Natural killer cell (primary cell): ENCODE measurements around the gene OPRD1. TPM values are rescaled to one million over a fixed set of nuclear protein-coding genes. Genes with fewer than 3 reads are reported as not detected.

Source experiments
- ATAC-seq, 3 donors: fragments of 150-1000 bp in 2 of 3; fragments of 200-7000 bp in 1 of 3; cut with Tn5 transposase; 1 replicate in 1 of 3; 2 replicates in 2 of 3; pipeline ENCODE4 v1.10.0; 2021; ENCODE audit warnings: mild to moderate bottlenecking in 2 of 3, moderate library complexity in 2 of 3
- DNase-seq, 2 donors: peaks; one replicate each; pipeline versions ENCODE4 v3.0.0 to v3.0.0-alpha.2; 2013 to 2021; ENCODE audit warnings: mixed read lengths in 1 of 2
- H3K27ac ChIP-seq: one replicate; pipeline ENCODE4 v1.5.1; 2013; ENCODE audit warnings: mild to moderate bottlenecking, low read length
- H3K27me3 ChIP-seq: one replicate; pipeline ENCODE4 v1.6.1; 2013; ENCODE audit warnings: low read length; ENCODE audit not compliant: control insufficient read depth, insufficient read depth
- H3K36me3 ChIP-seq: one replicate; pipeline ENCODE4 v1.6.1; 2013; ENCODE audit warnings: low read length; ENCODE audit not compliant: control insufficient read depth, insufficient read depth
- H3K4me1 ChIP-seq: one replicate; pipeline ENCODE4 v1.6.1; 2013; ENCODE audit warnings: low read length; ENCODE audit not compliant: control insufficient read depth, insufficient read depth
- H3K4me3 ChIP-seq: one replicate; pipeline ENCODE4 v1.5.1; 2013; ENCODE audit warnings: low read length
- H3K9me3 ChIP-seq: one replicate; pipeline ENCODE4 v1.6.1; 2013; ENCODE audit warnings: low read length; ENCODE audit not compliant: control insufficient read depth, insufficient read depth
- H3K27ac Mint-ChIP-seq, 2 donors: one replicate each; pipeline ENCODE4 v1.8.0; 2022; ENCODE audit warnings: mild to moderate bottlenecking in 2 of 2, mixed read lengths in 2 of 2, moderate library complexity in 1 of 2
- H3K27me3 Mint-ChIP-seq, 2 donors: one replicate each; pipeline ENCODE4 v1.8.0; 2022; ENCODE audit warnings: low read depth in 2 of 2, mixed read lengths in 2 of 2
- H3K36me3 Mint-ChIP-seq: one replicate; pipeline ENCODE4 v1.8.0; 2022; ENCODE audit warnings: mixed read lengths
- H3K4me1 Mint-ChIP-seq, 2 donors: one replicate each; pipeline ENCODE4 v1.8.0; 2022; ENCODE audit warnings: mixed read lengths in 2 of 2
- H3K4me3 Mint-ChIP-seq: one replicate; pipeline ENCODE4 v1.8.0; 2022; ENCODE audit warnings: mild to moderate bottlenecking, moderate library complexity, mixed read lengths
- H3K9me3 Mint-ChIP-seq, 2 donors: one replicate each; pipeline ENCODE4 v1.8.0; 2022; ENCODE audit warnings: mixed read lengths in 2 of 2
- WGBS: methylation state at CpG from one replicate; pipeline ENCODE4 v1.1.7; 2013; ENCODE audit warnings: missing lambda C conversion rate; ENCODE audit not compliant: insufficient coverage; 5-methylcytosine and 5-hydroxymethylcytosine counted together
- intact Hi-C: fragments of 100-400 bp; cut with micrococcal nuclease; formaldehyde crosslinking; loops from one replicate; pipeline ENCODE4 v1.14.2; 2022
- total RNA-seq, 4 donors: library from RNA; stranded (reverse); fragments of 120-200 nt in 1 of 4; gene quantifications; one replicate each; pipeline versions ENCODE4 v1.2.3 to v1.2.4, GENCODE V29; 2013 to 2022
- TF ChIP-seq, protein P1 (sequence below): fragments of 200-600 bp; IDR thresholded peaks from one replicate; pipeline ENCODE4 v1.8.0; 2022; ENCODE audit warnings: antibody characterized with exemption

OPRD1 gene
- total RNA-seq, 3 donors from 2014 or later (not counting 1 experiment from before 2014, with no cell fraction given) = not detected

DNA sequence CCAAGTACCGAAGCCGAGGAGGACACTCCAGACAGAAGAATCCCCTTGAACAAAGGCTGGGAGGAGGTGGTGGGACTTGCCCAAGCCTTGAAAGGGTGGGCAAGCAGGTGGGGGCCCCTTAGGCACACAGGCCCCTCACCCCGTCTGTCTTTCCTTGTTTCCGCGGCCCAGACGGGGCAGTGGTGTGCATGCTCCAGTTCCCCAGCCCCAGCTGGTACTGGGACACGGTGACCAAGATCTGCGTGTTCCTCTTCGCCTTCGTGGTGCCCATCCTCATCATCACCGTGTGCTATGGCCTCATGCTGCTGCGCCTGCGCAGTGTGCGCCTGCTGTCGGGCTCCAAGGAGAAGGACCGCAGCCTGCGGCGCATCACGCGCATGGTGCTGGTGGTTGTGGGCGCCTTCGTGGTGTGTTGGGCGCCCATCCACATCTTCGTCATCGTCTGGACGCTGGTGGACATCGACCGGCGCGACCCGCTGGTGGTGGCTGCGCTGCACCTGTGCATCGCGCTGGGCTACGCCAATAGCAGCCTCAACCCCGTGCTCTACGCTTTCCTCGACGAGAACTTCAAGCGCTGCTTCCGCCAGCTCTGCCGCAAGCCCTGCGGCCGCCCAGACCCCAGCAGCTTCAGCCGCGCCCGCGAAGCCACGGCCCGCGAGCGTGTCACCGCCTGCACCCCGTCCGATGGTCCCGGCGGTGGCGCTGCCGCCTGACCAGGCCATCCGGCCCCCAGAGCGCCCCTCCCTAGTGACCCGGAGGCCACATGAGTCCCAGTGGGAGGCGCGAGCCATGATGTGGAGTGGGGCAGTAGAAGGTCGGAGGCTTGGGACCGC lies 50.8 kb downstream of the OPRD1 start:
- H3K4me1 ChIP-seq = no peaks in the 10 kb centered on the region
- no peak overlapping the region for H3K4me3 ChIP-seq
- Mint-ChIP-seq H3K27me3 (peaks cover 8 to 9% of the 10 kb centered on the region in 2 donors), H3K4me3 (no peak overlapping the region), H3K9me3 (no peaks in the 10 kb centered on the region), H3K36me3 (no peaks in the 10 kb centered on the region), H3K4me1 (no peaks in the 10 kb centered on the region), H3K27ac (no peak overlapping the region)
- H3K9me3 ChIP-seq = no peaks in the 10 kb centered on the region
- WGBS = 90% methylated on average over 66 of the region's 66 CpGs
- H3K36me3 ChIP-seq = no peaks in the 10 kb centered on the region
- DNase-seq (no peak), ATAC-seq (no peak)
- intact Hi-C loops = no loop called here
- no peaks in the 10 kb centered on the region for H3K27me3 ChIP-seq
- TF ChIP-seq, protein P1, sequence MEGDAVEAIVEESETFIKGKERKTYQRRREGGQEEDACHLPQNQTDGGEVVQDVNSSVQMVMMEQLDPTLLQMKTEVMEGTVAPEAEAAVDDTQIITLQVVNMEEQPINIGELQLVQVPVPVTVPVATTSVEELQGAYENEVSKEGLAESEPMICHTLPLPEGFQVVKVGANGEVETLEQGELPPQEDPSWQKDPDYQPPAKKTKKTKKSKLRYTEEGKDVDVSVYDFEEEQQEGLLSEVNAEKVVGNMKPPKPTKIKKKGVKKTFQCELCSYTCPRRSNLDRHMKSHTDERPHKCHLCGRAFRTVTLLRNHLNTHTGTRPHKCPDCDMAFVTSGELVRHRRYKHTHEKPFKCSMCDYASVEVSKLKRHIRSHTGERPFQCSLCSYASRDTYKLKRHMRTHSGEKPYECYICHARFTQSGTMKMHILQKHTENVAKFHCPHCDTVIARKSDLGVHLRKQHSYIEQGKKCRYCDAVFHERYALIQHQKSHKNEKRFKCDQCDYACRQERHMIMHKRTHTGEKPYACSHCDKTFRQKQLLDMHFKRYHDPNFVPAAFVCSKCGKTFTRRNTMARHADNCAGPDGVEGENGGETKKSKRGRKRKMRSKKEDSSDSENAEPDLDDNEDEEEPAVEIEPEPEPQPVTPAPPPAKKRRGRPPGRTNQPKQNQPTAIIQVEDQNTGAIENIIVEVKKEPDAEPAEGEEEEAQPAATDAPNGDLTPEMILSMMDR = no peak
- no peak overlapping the region for H3K27ac ChIP-seq

DNA sequence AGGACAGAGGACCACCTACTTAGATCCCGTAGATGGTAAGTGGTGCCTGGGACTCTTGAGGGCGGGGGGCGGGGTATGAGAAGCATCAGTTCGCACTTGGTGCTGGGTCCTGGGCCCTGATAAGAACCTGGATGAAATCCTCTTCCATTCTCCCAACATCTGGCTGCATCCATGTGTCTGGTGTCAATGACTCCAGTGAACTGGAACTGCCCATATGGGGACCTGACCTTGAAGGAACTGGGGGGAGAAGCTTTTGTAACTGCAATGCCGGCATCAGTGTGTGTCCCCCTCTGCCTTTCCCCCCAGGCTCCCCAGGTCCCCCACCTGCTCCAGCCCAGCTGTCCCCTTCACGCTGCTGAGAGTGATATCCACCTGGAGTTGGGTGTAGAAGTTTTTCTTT lies 52.7 kb downstream of the OPRD1 start:
- H3K27ac ChIP-seq = no peak overlapping the region
- no peaks in the 10 kb centered on the region for H3K36me3 Mint-ChIP-seq
- TF ChIP-seq, protein P1 = no peak
- no peaks in the 10 kb centered on the region for H3K36me3 ChIP-seq
- peaks cover 8 to 10% of the 10 kb centered on the region in 2 donors for H3K27me3 Mint-ChIP-seq
- no peak overlapping the region for H3K4me3 ChIP-seq
- no peaks in the 10 kb centered on the region for H3K9me3 ChIP-seq
- H3K27me3 ChIP-seq = no peaks in the 10 kb centered on the region
- no peak overlapping the region for H3K27ac Mint-ChIP-seq
- WGBS = 90% methylated on average over 5 of the region's 6 CpGs
- H3K4me1 ChIP-seq = no peaks in the 10 kb centered on the region
- no peak for ATAC-seq
- H3K9me3 Mint-ChIP-seq = no peaks in the 10 kb centered on the region
- no peak overlapping the region for H3K4me3 Mint-ChIP-seq
- H3K4me1 Mint-ChIP-seq = no peaks in the 10 kb centered on the region
- no peak for DNase-seq
- intact Hi-C loops = no loop called here

DNA sequence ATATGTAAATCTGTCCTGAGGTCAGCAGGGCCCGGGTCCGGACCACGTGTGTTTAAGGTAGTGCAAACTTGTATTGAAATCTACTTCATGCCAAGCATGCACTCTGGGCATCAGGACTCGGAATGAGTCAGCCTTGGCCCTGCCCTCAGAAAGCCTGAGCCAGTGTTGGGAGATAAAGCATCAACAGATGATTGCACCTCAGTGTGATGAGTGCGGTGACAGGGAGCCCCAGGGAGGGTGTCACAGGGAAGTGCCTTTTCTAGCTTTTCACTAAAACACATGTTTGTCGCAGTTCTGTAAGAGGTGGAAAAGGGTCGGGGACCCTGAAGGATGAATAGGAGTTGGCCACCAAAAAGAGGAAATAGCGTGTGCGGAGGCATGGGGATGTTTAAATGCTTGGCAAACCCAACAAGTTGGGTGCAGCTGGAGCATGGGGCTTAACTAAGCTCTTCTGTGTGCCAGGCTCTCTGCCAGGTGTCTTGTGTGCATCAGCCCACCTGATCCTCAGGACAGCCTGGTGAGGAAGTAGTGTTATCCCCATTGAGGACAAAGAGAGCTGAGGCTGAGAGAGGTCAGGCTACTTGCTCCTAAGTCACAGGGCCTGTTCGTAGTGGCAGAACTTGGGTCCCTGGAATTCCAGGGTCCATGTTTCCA lies 54.2 kb downstream of the OPRD1 start:
- Histone ChIP-seq H3K27me3 (no peaks in the 10 kb centered on the region), H3K36me3 (no peaks in the 10 kb centered on the region), H3K27ac (no peak overlapping the region), H3K9me3 (no peaks in the 10 kb centered on the region), H3K4me3 (no peak overlapping the region), H3K4me1 (no peaks in the 10 kb centered on the region)
- TF ChIP-seq, protein P1 = no peak
- no peak for ATAC-seq
- Mint-ChIP-seq H3K4me1 (no peaks in the 10 kb centered on the region), H3K27me3 (peaks cover 8 to 10% of the 10 kb centered on the region in 2 donors), H3K27ac (no peak overlapping the region), H3K9me3 (no peaks in the 10 kb centered on the region), H3K4me3 (no peak overlapping the region), H3K36me3 (no peaks in the 10 kb centered on the region)
- DNase-seq = no peak
- WGBS = 81% methylated on average over 10 of the region's 10 CpGs
- intact Hi-C loops = no loop called here
